Testis (tissue), 3 donors: ENCODE results near the gene OR8G1. TPM values are rescaled to one million over a fixed set of nuclear protein-coding genes. Genes with fewer than 3 reads are reported as not detected.

ENCODE experiments used
- DNase-seq: peaks from one replicate; pipeline ENCODE4 v3.0.0-alpha.2; 2019
- H3K27ac ChIP-seq, 2 donors: fragments of 200-600 bp; sonication (generic); one replicate each; pipeline ENCODE4 v1.5.1; 2019
- H3K27me3 ChIP-seq: fragments of 200-600 bp; sonication (generic); one replicate; pipeline ENCODE4 v1.5.1; 2019
- H3K36me3 ChIP-seq: fragments of 200-600 bp; sonication (generic); one replicate; pipeline ENCODE4 v1.5.1; 2017; ENCODE audit warnings: low read depth; ENCODE audit errors: missing control alignments
- H3K4me1 ChIP-seq: fragments of 200-600 bp; sonication (generic); one replicate; pipeline ENCODE4 v1.5.1; 2019
- H3K4me3 ChIP-seq, 2 donors: fragments of 200-600 bp; sonication (generic); one replicate each; pipeline ENCODE4 v1.5.1; 2017 to 2019
- H3K9me3 ChIP-seq: fragments of 200-600 bp; sonication (generic); one replicate; pipeline ENCODE4 v1.5.1; 2017
- CTCF ChIP-seq, 3 experiments: fragments of 450-650 bp in 2 of 3; fragments of 200-600 bp in 1 of 3; sonication (generic) in 1 of 3; IDR thresholded peaks; one replicate each; pipeline ENCODE4 v1.5.1; 2016 to 2019; ENCODE audit warnings: antibody characterized with exemption in 3 of 3, mild to moderate bottlenecking in 2 of 3, moderate library complexity in 1 of 3
- POLR2A ChIP-seq: fragments of 450-650 bp; IDR thresholded peaks from one replicate; pipeline ENCODE4 v1.6.1; 2017; ENCODE audit warnings: antibody characterized with exemption, mild to moderate bottlenecking, moderate library complexity
- WGBS, 2 donors: methylation state at CpG; one replicate each; pipeline ENCODE4 v1.1.5; 2018; 5-methylcytosine and 5-hydroxymethylcytosine counted together
- intact Hi-C: fragments of 100-400 bp; cut with DNase I; formaldehyde crosslinking; loops from one replicate; pipeline ENCODE4 v1.15.1; 2023; ENCODE audit warnings: low total_unique reads
- polyA plus RNA-seq: library from polyadenylated mRNA; stranded (reverse); fragments of 350-450 nt; fragmentation: Illumina TruSeq; extraction: RNeasy Lipid Tissue Mini Kit (QIAGEN cat#74804); gene quantifications from one replicate; pipeline ENCODE4 v1.2.3, GENCODE V29; 2014; ENCODE audit warnings: low read depth, low replicate concordance; ENCODE audit not compliant: insufficient read depth
- total RNA-seq, 2 donors: library from RNA; depleted of rRNA; stranded (reverse); fragments of >200 nt; gene quantifications; one replicate each; pipeline ENCODE4 v1.2.3, GENCODE V29; 2016

Gene OR8G1
- total and polyA plus RNA-seq, 3 donors from 2014 or later = 0.29 to 2.6 (median 1.2) TPM

DNA sequence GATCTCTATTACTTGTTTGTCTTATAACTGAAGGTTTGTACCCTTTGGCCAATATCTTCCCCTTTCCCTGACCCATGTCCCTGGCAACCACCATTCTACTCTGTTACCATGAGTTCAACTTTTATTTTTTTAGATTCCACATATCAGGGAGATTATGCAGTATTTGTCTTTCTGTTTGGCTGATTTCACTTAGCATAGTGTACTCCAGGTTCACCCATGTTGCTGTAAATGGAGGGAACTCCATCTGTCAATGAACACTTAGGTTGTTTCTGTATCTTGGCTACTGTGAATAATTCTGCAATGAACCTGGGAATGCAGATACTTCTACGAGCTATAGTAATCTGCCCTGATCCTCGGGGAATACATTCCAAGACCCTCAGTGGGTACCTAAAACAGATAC, 42.9 kb upstream of the OR8G1 start:
- H3K27ac ChIP-seq = no peak overlapping the region
- H3K4me1 ChIP-seq = no peaks in the 10 kb centered on the region
- no peak for DNase-seq
- H3K36me3 ChIP-seq = no peaks in the 10 kb centered on the region
- no peaks in the 10 kb centered on the region for H3K9me3 ChIP-seq
- no peak overlapping the region for H3K4me3 ChIP-seq
- H3K27me3 ChIP-seq = no peaks in the 10 kb centered on the region
- intact Hi-C loops = no loop called here
- no peak for TF ChIP-seq CTCF (IDR thresholded peaks at IDR 0.05)
- TF ChIP-seq POLR2A = no peak
- WGBS, 2 donors = 88% methylated on average over 2 of the region's 2 CpGs

- no peak for TF ChIP-seq CTCF (IDR thresholded peaks at IDR 0.05)
- TF ChIP-seq POLR2A = no peak
- intact Hi-C loops = no loop called here
- Histone ChIP-seq H3K9me3 (no peaks in the 10 kb centered on the region), H3K4me1 (no peaks in the 10 kb centered on the region), H3K27ac (no peak overlapping the region), H3K4me3 (no peak overlapping the region), H3K36me3 (no peaks in the 10 kb centered on the region), H3K27me3 (no peaks in the 10 kb centered on the region)
- DNase-seq = no peak
- 93 to 98% methylated on average over 7 of the region's 7 CpGs for WGBS, 2 donors
These were observed 42.0 kb upstream of the OR8G1 start for GRCh38 chr11:124198897-124199296.

DNA sequence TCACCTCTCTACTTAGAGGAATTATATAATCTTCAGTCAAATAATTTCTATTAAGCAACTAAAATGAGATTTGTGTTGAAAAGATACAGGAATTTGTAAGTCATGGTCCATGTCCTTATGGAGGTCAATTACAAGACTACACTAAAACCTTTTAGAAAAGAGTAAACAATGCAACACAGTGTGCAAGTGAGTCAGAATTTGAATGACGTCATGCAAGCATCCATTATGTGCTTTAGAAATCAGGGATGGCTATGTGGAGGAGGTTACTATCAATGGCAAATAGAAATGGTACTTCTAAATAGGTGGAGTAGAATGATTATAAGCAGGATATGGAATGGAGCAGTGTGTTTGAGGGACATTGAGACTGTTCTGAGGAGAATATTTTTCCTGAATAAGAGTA, 41.2 kb upstream of the OR8G1 start:
- H3K27me3 ChIP-seq = no peaks in the 10 kb centered on the region
- intact Hi-C loops = no loop called here
- H3K9me3 ChIP-seq = no peaks in the 10 kb centered on the region
- H3K4me1 ChIP-seq = no peaks in the 10 kb centered on the region
- no peak for DNase-seq
- no peak overlapping the region for H3K4me3 ChIP-seq
- WGBS, 2 donors = 74 to 76% methylated on average over 1 of the region's 1 CpG
- TF ChIP-seq CTCF (IDR thresholded peaks at IDR 0.05) (no peak), POLR2A (no peak)
- no peaks in the 10 kb centered on the region for H3K36me3 ChIP-seq
- H3K27ac ChIP-seq = no peak overlapping the region

DNA sequence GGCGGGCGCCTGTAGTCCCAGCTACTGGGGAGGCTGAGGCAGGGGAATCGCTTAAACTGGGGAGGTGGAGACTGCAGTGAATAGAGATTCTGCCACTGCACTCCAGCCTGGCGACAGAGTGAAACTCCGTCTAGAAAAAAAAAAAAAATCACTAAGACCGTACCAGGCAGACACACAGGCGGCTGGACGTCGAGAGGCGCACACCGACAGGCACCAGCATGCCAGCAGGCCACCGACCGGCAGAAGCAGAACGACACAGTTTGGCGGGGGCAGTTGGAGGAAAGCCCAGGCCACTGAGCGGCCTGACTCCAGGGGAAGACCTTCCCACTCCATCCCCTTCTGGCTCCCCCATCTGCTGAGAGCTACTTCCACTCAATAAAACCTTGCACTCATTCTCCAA, 40.2 kb upstream of the OR8G1 start:
- no peak for DNase-seq
- no peaks in the 10 kb centered on the region for H3K27me3 ChIP-seq
- WGBS, 2 donors = 89 to 92% methylated on average over 16 of the region's 16 CpGs
- H3K9me3 ChIP-seq = no peaks in the 10 kb centered on the region
- intact Hi-C loops = no loop called here
- no peak overlapping the region for H3K4me3 ChIP-seq
- no peak for TF ChIP-seq POLR2A
- TF ChIP-seq CTCF (IDR thresholded peaks at IDR 0.05) = no peak
- no peak overlapping the region for H3K27ac ChIP-seq
- no peaks in the 10 kb centered on the region for H3K36me3 ChIP-seq
- H3K4me1 ChIP-seq = no peaks in the 10 kb centered on the region

- H3K4me3 ChIP-seq = no peak overlapping the region
- no peaks in the 10 kb centered on the region for H3K36me3 ChIP-seq
- no peaks in the 10 kb centered on the region for H3K27me3 ChIP-seq
- no peaks in the 10 kb centered on the region for H3K9me3 ChIP-seq
- no peak for DNase-seq
- 69 to 72% methylated on average over 3 of the region's 3 CpGs for WGBS, 2 donors
- no peak overlapping the region for H3K27ac ChIP-seq
- TF ChIP-seq POLR2A (no peak), CTCF (IDR thresholded peaks at IDR 0.05) (no peak)
- no peaks in the 10 kb centered on the region for H3K4me1 ChIP-seq
- intact Hi-C loops = no loop called here
These were observed 37.9 kb upstream of the OR8G1 start for GRCh38 chr11:124202951-124203350.
